Parathyroid adenoma (tissue), 2 donors: ENCODE measurements around the gene STK11IP.
A peak's percentile ranks its signal among the peaks of the same experiment; 100 is the strongest.

Experiments
- H2AFZ ChIP-seq: fragments of 300-600 bp; sonication (generic); one replicate; pipeline ENCODE4 v1.7.0; 2017; ENCODE audit warnings: antibody characterized with exemption, mild to moderate bottlenecking
- H3K27ac ChIP-seq: fragments of 300-600 bp; sonication (generic); one replicate; pipeline ENCODE4 v1.7.0; 2017
- H3K27me3 ChIP-seq: fragments of 300-600 bp; sonication (generic); one replicate; pipeline ENCODE4 v1.7.0; 2017; ENCODE audit warnings: low read length; ENCODE audit not compliant: control insufficient read depth, insufficient read depth
- H3K36me3 ChIP-seq: fragments of 300-600 bp; sonication (generic); one replicate; pipeline ENCODE4 v1.7.0; 2017; ENCODE audit warnings: low read length; ENCODE audit not compliant: control insufficient read depth, insufficient read depth
- H3K4me1 ChIP-seq: fragments of 300-600 bp; sonication (generic); one replicate; pipeline ENCODE4 v1.7.0; 2017; ENCODE audit warnings: control low read depth
- H3K4me2 ChIP-seq: fragments of 300-600 bp; sonication (generic); one replicate; pipeline ENCODE4 v1.7.0; 2017; ENCODE audit warnings: low read length
- H3K4me3 ChIP-seq: fragments of 300-600 bp; sonication (generic); one replicate; pipeline ENCODE4 v1.7.0; 2017; ENCODE audit warnings: low read depth, low read length
- H3K79me2 ChIP-seq: fragments of 300-600 bp; sonication (generic); one replicate; pipeline ENCODE4 v1.7.0; 2017; ENCODE audit warnings: control low read depth
- H3K9ac ChIP-seq: fragments of 300-600 bp; sonication (generic); one replicate; pipeline ENCODE4 v1.7.0; 2017; ENCODE audit warnings: mild to moderate bottlenecking
- H3K9me3 ChIP-seq: fragments of 300-600 bp; sonication (generic); one replicate; pipeline ENCODE4 v1.7.0; 2017; ENCODE audit warnings: low read length; ENCODE audit not compliant: control insufficient read depth
- TF ChIP-seq, protein P1 (sequence below): fragments of 300-600 bp; sonication (generic); IDR thresholded peaks from one replicate; pipeline ENCODE4 v1.7.0; 2017; ENCODE audit warnings: antibody characterized with exemption, mild to moderate bottlenecking
- donor health status: primary hyperparathyroidism.

The STK11IP gene

DNA sequence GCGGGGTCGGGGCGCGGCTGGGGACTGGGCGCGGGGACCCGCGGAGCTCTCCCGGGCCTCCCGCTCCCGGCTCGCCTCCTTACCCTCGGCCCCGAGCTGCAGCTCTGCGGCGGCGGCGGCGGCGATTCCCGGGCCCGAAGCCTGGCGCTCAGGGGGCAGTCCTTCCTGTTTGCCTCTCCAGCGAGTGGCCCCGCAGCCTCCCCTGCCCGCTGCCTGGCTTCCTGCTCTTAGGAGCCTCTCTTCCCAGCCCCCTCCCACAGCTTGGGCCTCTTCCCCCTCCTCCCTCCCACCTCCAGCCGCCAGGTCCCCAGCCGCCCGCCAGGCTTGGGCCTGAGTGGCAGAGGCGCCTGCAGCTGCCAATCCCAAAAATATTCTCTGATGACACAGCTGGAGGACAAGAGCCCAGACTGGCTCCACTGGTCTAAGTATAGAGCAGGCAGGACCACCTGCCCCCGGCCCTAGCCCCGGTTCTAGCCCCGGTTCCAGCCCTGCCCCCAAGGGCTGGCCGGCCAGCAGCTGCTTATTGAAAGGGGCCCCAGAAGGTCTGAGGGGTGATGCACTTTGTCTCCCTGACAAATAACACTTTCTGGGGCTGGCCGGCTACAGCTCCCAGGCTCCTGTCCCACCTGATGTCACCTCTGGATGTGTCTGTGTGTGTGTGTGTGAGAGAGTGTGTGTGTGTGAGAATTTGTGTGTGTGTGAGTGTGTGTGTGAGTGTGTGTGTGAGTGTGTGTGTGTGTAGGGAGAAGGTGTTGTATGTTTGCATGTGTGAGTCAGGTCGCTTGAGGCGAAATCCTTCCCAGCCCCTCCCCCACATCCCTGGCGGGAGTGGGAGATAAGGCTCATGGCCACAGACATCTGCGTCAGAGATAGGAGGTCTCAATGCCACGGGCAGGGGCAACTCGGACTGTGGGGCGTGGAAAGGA, 26.1 kb upstream of the STK11IP start, which contains the start of gene OBSL1:
Gene OBSL1, minus strand, starts transcription at position 229 of the 926 bp plus-strand sequence. CDS start 307 bp downstream, outside the sequence.
- Histone ChIP-seq H3K79me2 (no peaks in the 10 kb centered on the region), H3K4me2 (peak within 1 kb of the TSS; percentile 83), H2AFZ (peak within 1 kb of the TSS; percentile 100), H3K9ac (peak within 1 kb of the TSS; percentile 77), H3K4me1 (peaks cover 2% of the 10 kb centered on the region), H3K27ac (peak within 1 kb of the TSS; percentile 67), H3K27me3 (no peaks in the 10 kb centered on the region), H3K36me3 (no peaks in the 10 kb centered on the region), H3K4me3 (peak within 1 kb of the TSS; percentile 66), H3K9me3 (no peaks in the 10 kb centered on the region)
- TF ChIP-seq, protein P1, sequence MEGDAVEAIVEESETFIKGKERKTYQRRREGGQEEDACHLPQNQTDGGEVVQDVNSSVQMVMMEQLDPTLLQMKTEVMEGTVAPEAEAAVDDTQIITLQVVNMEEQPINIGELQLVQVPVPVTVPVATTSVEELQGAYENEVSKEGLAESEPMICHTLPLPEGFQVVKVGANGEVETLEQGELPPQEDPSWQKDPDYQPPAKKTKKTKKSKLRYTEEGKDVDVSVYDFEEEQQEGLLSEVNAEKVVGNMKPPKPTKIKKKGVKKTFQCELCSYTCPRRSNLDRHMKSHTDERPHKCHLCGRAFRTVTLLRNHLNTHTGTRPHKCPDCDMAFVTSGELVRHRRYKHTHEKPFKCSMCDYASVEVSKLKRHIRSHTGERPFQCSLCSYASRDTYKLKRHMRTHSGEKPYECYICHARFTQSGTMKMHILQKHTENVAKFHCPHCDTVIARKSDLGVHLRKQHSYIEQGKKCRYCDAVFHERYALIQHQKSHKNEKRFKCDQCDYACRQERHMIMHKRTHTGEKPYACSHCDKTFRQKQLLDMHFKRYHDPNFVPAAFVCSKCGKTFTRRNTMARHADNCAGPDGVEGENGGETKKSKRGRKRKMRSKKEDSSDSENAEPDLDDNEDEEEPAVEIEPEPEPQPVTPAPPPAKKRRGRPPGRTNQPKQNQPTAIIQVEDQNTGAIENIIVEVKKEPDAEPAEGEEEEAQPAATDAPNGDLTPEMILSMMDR = no peak

DNA sequence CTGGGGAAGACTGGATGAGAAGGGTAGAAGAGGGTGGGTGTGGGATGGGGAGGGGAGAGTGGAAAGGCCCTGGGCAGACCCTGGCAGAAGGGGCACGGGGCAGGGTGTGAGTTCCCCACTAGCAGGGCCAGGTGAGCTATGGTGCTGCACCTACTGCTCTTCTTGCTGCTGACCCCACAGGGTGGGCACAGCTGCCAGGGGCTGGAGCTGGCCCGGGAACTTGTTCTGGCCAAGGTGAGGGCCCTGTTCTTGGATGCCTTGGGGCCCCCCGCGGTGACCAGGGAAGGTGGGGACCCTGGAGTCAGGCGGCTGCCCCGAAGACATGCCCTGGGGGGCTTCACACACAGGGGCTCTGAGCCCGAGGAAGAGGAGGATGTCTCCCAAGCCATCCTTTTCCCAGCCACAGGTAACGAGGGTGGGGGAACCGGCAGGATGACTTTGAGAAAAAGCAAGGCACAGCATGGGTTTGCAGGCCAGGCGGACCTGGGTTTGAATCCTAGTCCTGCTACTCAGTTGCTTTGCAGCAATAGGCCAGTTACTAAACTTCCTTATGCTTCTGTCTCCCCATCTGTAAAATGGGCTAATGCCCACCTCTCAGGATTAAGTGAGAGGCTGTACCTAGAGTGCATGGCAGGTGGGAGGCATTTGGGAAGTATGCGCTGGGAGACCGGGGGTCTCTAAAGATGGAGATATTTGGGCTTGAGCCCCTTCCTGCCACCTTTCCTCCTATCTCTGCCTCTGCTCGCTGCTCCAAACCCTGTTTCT, 25.2 kb upstream of the STK11IP start, which contains the start of gene INHA:
Gene INHA, plus strand, starts transcription at position 74 of the 765 bp plus-strand sequence. Its CDS starts 65 bp downstream, at position 139.
- Histone ChIP-seq H3K9me3 (no peaks in the 10 kb centered on the region), H3K9ac (peak within 1 kb of the TSS; percentile 77), H3K4me1 (peaks cover 2% of the 10 kb centered on the region), H3K4me2 (peak within 1 kb of the TSS; percentile 82), H3K27me3 (no peaks in the 10 kb centered on the region), H3K27ac (peak within 1 kb of the TSS; percentile 67), H3K36me3 (no peaks in the 10 kb centered on the region), H3K79me2 (no peaks in the 10 kb centered on the region), H2AFZ (peak within 1 kb of the TSS; percentile 100), H3K4me3 (peak within 1 kb of the TSS; percentile 66)
- TF ChIP-seq, protein P1 = no peak

DNA sequence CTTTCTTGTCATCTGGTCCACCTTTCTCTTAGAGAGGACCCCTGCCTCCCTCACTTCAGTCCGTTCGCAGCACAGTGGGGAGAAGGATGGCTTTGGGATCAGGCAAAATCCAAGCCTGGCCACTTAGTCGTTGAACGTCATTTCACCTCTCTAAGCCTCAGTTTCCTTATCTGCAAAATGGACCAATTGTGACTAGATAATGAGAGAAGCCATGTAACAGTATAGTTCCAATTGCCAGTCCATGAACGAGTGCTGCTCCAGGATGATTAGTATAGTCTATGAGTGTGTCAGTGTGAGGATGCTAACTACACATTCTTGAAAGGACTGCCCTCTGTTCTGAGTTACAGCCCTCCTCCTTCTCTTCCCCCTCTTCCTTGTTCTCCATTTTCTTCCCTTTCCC, 24.5 kb upstream of the STK11IP start:
- H3K4me1 ChIP-seq = peaks cover 2% of the 10 kb centered on the region
- no peaks in the 10 kb centered on the region for H3K27me3 ChIP-seq
- no peak overlapping the region for H3K4me3 ChIP-seq
- H2AFZ ChIP-seq = no peak overlapping the region
- no peaks in the 10 kb centered on the region for H3K9me3 ChIP-seq
- no peak overlapping the region for H3K27ac ChIP-seq
- H3K9ac ChIP-seq = no peak overlapping the region
- H3K4me2 ChIP-seq = no peak overlapping the region
- TF ChIP-seq, protein P1 = no peak
- H3K79me2 ChIP-seq = no peaks in the 10 kb centered on the region
- H3K36me3 ChIP-seq = no peaks in the 10 kb centered on the region

DNA sequence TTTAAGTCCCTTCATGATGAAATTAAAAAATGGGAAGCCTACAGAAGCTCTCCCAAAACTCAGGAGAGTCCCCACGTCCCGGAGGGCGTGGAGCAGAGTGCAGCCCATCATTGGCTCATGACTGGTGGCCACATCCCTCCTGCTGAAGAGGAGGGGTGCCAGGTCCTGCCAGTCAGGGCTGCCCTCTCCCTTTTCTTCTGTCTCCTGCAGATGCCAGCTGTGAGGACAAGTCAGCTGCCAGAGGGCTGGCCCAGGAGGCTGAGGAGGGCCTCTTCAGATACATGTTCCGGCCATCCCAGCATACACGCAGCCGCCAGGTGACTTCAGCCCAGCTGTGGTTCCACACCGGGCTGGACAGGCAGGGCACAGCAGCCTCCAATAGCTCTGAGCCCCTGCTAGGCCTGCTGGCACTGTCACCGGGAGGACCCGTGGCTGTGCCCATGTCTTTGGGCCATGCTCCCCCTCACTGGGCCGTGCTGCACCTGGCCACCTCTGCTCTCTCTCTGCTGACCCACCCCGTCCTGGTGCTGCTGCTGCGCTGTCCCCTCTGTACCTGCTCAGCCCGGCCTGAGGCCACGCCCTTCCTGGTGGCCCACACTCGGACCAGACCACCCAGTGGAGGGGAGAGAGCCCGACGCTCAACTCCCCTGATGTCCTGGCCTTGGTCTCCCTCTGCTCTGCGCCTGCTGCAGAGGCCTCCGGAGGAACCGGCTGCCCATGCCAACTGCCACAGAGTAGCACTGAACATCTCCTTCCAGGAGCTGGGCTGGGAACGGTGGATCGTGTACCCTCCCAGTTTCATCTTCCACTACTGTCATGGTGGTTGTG, 23.0 kb upstream of the STK11IP start:
- Histone ChIP-seq H3K4me2 (no peak overlapping the region), H3K9ac (no peak overlapping the region), H3K4me1 (peaks cover 5% of the 10 kb centered on the region), H2AFZ (no peak overlapping the region), H3K36me3 (no peaks in the 10 kb centered on the region), H3K27me3 (no peaks in the 10 kb centered on the region), H3K4me3 (no peak overlapping the region), H3K9me3 (no peaks in the 10 kb centered on the region), H3K27ac (no peak overlapping the region), H3K79me2 (no peaks in the 10 kb centered on the region)
- TF ChIP-seq, protein P1 = no peak
